GM18867 (cell line): ENCODE measurements around the gene IFT80.

Experiments
- ATAC-seq: cut with Tn5 transposase; IDR thresholded peaks from one replicate; pipeline ENCODE4 v1.9.1; 2021; ENCODE audit warnings: mild to moderate bottlenecking, moderate library complexity; ENCODE audit not compliant: unreplicated experiment

The IFT80 gene

GRCh38 chr3:160399125-160400029, at the start of gene IFT80, which contains the start of gene SMC4:
IFT80 (minus strand) TSS chr3:160399225; CDS start chr3:160384600, 14,625 bp downstream.
SMC4 (plus strand) TSS chr3:160399650; CDS start chr3:160400827, 1,177 bp downstream.
- peak; percentile 92 for ATAC-seq

- ATAC-seq: no peak
Observed at GRCh38 chr3:160447544-160447943, 48.5 kb upstream of the IFT80 start.

DNA sequence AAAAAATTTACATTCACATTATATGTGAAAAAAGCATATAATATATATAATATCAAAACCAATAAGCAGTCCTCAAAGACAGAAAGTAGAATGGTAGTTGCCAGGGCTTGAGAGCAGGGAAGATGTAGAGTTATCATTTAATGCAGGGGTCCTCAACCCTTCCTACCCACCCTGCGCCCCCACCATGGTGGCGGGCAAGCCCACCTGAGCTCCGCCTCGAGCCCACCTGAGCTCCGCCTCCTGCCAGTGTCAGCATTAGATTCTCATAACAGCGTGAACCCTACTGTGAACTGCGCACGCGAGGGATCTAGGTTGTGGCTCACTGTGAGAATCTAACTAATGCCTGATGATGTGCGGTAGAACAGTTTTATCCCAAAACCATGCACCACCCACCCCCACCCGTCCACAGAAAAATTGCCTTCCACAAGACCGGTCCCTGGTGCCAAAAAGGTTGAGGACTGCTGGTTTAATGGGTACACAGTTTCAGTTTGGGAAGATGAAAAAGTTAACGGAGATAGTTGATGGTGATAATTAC, 47.6 kb upstream of the IFT80 start:
- no peak for ATAC-seq

DNA sequence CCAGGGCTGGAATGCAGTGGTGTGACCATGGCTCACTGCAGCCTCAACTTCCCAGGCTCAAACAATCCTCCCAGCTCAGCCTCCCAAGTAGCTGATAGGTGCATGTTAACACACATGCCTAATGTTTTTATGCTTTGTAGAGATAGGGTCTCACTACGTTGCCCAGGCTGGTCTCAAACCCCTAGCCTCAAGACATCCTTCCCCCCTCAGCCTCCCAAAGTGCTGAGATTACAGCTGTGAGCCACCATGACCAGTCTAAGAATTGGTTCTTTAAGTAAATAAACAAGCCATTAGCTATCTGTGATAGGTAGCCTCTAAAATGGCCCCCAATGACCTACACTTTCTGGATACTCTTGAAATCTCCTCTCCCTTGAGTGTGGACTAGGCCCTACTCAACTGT, 46.8 kb upstream of the IFT80 start:
- ATAC-seq: no peak

GRCh38 chr3:160444411-160444810, 45.4 kb upstream of the IFT80 start:
- no peak for ATAC-seq

GRCh38 chr3:160440687-160441086, 41.7 kb upstream of the IFT80 start:
- no peak for ATAC-seq

- no peak for ATAC-seq
Observed at GRCh38 chr3:160437083-160437455, 38.0 kb upstream of the IFT80 start.

DNA sequence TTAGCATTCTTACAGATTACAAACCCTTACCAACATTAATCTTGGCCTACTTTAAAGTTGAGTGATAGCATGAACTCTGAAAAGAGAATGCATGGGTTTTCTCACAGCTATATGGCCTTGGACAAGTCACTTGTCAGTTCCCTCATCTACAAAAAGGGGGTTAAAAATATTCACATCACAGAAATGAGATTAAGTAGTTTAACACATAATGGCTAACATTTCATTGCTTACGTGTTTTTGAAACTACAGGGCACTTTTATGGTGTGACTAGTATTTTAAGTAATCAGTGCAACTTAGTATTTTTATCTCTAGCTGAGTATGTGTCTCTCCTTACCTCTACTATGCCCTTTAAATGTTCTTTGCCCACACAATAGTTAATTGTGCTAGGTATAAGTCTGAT, 36.7 kb upstream of the IFT80 start:
- ATAC-seq: no peak

- no peak for ATAC-seq
Observed at GRCh38 chr3:160435095-160435494, 36.1 kb upstream of the IFT80 start.

DNA sequence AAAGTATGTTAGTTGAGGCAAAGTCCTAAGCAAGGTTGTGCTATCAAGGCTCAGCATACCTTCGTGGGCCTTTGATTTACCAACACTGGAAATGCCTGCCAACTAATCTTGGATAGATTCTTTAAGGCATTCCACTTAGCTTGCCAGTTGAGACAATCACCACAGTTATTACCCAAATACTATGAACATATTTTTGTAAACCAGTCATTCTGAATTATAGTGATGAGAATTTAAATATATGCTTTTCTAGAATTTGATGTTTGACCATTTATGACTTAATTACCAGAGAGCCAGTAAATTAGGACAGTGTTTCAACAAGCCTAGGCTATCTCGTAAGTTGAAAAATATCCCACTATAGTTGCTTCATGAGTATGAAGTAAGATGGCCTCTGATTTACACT, 35.0 kb upstream of the IFT80 start:
- no peak for ATAC-seq

- no peak for ATAC-seq
Observed at GRCh38 chr3:160427832-160428424, 28.9 kb upstream of the IFT80 start.

- no peak for ATAC-seq
Observed at GRCh38 chr3:160417311-160417710, 18.3 kb upstream of the IFT80 start.

- peak; percentile 81 for ATAC-seq
Observed at GRCh38 chr3:160413613-160414248, 14.7 kb upstream of the IFT80 start.

- no peak for ATAC-seq
Observed at GRCh38 chr3:160412477-160412876, 13.5 kb upstream of the IFT80 start.

DNA sequence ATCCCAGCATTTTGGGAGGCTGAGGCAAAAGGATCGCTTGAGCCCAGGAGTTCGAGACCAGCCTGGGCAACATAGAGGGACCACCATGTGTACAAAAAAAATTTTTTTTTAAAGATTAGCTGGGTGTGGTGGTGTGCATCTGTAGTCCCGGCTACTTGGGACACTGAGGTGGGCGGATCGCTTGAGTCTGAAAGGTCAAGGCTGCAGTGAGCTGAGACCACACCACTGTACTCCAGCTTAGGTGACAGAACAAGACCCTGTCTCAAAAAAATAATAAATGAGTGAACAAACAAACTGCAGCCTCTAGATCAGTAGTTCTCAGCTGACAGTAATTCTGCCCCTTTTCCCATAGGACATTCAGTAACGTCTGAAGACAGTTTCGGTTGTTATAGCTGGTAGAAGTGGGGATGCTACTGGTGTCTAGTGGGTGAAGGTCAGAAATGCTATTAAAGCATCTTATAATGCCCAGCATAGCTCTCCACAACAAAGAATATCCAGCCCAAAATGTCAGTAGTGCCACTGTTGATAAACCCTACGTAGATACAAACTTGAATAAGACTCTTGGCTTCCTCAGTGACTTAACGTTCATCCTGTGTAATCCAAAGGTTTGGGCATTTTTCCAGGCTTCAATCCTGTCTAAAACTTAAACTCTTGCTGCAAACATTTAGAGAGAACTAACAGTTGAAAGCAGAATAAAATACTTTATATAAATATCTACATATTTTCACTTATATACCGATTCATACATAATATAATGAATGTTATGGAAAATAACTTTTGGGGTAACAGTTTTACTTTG, 11.0 kb upstream of the IFT80 start:
- no peak for ATAC-seq

DNA sequence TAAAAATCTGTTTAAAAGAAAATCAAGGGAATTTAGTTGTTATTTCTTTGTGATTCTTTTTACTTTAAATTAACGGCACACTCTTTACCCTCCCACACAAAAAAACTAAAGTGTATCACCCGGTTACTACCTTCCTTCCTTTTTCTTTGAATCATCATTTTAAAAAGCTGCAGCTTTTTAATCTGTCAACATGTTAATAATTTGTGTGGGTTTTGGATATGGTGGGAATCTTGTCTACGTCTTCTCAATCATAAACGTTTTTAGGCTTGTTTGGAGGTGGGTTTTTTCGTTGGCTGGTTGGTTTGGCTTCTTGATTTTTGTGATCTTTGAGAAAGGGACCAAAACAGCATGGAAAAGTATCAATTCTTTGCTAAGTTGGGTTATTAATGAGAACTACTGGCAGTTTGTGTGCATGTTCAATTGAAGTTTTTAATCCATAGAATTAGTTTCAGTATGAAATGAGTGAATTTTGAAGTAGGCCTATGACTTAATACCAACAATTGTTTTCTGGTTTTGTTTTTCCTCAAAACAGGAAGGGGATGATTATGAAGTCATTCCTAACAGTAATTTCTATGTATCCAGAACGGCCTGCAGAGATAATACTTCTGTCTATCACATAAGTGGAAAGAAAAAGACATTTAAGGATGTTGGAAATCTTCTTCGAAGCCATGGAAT, 4.9 kb upstream of the IFT80 start:
- ATAC-seq: no peak

DNA sequence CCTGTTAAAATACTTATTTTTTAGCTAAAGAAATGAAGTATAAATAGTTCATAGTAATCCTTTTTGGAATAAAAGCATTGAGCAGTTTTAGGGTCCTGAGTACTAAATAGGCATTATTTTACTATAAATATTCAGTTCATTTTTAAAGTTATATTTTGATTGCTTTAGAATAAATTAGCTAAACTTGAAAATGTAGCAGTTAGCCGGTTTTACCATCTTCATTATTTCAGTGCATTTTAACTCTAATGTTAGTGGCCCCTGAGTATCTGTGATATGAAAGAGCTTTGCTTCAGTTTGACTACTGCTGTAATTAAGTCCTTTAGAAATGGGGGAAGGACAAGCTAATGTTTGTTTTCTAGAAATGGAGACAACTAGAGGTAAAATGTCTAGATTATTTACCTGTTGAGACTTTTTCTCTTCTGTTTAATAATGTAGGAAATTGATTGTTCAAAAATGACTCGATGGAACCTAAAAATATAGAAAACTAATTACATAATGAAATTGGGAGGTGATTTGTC, 4.1 kb upstream of the IFT80 start:
- ATAC-seq: no peak

DNA sequence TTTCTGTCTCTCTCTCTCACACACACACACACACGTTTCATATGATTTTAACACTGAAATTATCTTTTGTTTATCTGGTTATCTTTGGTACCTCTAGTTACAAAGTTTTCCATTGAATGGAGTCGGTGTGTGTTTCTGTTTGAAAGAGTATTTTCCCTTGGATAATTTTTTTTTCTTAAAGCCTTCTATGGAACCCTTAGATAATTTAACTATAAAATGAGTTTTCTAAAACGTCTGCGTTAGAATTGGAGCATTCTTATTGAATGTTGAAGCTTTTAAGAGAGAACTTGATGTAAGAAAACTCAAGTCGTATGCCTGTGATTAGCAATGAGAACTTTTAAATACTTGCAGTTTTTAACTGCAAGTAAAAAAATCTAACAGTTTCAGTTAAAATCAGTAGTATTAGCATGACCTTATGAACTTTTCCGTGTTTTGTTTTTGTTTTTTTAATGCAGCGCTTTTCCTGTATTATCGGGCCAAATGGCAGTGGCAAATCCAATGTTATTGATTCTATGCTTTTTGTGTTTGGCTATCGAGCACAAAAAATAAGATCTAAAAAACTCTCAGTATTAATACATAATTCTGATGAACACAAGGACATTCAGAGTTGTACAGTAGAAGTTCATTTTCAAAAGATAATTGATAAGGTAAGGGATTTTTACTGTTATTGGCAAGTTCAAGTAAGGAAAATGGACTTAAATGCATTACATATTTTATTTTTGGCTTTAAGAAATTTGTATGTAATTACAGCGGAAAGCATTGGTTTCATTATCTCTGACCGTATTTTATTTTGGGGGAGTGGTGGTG, 3.4 kb upstream of the IFT80 start:
- ATAC-seq: no peak
